HG03558 (cell line): ENCODE measurements around the gene SLC66A1.

ENCODE experiments used
- ATAC-seq: cut with Tn5 transposase; IDR thresholded peaks from one replicate; pipeline ENCODE4 v1.9.1; 2021; ENCODE audit warnings: moderate number of reproducible peaks; ENCODE audit not compliant: unreplicated experiment; ENCODE audit errors: extremely low read depth

Gene SLC66A1

DNA sequence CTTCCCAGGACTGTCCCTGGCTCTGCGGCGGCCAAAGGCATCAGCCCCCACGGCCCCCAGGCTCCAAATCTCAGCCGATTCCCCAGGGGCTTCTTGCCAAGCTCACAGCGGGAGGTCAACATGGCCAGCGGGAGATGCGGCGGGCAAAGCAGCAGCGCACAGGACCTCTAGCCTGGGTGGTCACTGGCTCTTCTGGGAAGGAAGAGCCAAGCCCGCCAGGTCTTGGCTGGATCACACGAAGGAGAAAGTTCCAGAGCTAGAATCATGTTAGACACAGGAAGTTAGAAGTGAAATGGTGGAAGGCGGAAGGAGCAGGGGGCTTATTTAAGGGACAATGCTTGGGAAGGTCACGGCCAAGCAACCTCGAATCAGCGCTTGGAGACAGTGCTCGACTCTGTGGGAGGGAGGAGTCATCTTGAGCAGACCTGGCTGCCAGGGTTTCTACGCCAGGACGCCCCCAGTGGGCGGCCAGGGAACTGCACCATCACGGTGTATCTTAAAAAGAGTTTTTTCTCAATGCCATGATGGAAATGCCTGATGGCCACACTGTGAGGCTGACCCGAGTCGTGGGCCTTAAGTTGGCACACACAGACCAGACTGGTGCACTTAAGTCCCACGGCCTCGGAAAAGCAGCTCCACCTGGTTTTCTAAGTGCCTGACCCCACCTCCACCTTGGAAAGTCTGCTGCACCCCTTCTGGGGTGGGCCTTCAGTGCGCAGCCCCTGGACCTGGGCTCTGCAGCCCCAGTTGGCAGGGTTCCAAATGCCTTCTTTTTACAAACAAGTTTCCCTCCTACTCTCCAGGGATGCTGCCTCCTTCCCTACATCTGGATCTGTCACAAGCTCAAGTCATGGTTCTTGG is 29.3 kb downstream of the SLC66A1 start:
- ATAC-seq, result no peak

DNA sequence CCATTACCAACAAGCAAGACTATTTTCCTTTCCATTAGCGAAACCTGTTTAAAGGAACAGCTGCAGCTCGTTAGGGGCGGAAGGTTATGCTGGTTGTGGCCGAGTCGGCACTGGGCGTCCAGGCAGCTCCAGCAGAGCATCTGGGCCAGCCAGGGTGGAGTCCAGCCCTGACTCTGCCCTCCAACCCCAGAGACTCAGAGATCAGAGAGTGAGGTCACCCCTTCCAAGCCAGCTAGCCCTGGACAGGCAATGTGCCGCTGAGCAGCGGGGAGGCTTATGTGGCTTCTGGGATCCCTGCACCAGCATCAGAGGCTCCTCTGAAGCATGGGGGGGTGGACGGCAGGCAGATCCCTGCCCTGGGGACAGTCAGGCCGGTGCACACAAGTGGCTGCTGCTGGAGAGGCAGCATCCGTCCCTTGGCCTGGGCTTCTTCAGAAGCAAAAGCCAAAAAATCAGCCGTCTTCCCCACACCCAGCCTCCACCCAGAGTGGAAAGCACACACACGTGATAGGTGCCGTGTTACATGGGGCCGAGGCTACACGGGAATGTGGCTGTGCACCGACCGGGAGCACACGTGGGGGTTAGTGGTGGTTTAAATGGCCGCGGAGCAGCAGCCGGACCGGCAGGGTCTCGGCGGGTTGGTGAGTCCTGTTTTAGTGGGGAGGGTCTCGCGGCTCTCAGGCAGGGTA is 30.1 kb downstream of the SLC66A1 start:
- no peak for ATAC-seq

- no peak for ATAC-seq
These were observed 30.9 kb downstream of the SLC66A1 start for GRCh38 chr1:19342894-19343616.

DNA sequence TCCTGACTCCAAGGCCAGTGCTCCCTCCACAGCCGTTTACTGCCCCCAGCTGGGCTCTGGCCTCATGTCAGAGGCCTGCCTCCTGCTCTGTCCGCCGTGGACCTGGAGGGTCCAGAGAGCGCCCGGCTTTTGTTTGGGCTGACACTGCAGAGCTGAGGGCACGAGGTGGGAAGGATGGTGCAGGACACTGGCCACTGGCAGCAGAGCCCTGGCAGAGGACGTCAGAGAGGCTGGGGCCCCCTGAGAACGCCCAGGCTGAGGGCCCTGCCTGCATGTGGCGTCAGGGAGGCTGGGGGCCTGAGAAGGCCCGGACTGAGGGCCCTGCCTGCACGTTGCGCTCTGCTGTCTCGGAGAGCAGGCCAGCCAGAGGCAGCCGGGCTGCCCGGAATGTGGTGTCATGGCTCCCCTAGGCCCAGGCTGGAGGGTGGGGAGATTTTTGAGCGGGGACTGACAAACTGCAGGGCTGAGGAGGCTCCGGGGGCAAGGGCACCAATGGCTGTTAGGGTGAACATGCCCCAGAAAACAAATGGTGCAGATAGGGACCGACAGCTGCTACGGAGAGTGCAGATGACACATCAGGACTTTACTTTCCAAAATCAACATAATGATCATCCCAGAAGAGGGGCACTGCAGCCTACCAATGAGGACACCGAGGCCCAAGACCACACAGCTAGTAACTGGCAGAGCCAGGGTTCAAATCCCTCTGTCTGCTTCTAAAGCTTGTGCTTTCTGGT is 31.7 kb downstream of the SLC66A1 start:
- ATAC-seq, result no peak

- ATAC-seq, result no peak
These were observed 32.3 kb downstream of the SLC66A1 start for GRCh38 chr1:19344372-19344810.

- ATAC-seq, result no peak
These were observed 32.7 kb downstream of the SLC66A1 start for GRCh38 chr1:19344831-19345230.

DNA sequence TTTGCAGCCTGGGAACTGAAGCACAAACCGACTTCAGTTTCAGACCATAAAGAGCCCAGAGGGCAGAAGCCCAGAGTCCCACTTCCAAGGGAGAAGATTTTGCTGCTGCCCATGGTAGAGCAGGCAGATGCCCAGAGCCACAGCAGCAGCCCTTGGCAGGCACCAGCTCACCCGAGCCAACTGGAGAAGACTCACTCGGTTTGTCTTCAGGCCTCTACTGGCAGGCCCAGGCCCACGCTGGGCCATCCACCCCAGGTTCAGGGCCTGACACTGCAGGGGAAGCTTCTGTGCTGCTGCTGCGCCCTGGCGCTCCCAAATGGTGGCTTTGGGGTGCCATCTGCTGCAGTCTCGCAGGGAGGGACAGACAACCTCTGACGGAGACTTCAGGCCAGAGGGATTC is 33.3 kb downstream of the SLC66A1 start:
- ATAC-seq, result no peak

GRCh38 chr1:19346026-19346425 is 33.9 kb downstream of the SLC66A1 start:
- no peak for ATAC-seq

- ATAC-seq, result no peak
These were observed 35.5 kb downstream of the SLC66A1 start for GRCh38 chr1:19347533-19348172.

DNA sequence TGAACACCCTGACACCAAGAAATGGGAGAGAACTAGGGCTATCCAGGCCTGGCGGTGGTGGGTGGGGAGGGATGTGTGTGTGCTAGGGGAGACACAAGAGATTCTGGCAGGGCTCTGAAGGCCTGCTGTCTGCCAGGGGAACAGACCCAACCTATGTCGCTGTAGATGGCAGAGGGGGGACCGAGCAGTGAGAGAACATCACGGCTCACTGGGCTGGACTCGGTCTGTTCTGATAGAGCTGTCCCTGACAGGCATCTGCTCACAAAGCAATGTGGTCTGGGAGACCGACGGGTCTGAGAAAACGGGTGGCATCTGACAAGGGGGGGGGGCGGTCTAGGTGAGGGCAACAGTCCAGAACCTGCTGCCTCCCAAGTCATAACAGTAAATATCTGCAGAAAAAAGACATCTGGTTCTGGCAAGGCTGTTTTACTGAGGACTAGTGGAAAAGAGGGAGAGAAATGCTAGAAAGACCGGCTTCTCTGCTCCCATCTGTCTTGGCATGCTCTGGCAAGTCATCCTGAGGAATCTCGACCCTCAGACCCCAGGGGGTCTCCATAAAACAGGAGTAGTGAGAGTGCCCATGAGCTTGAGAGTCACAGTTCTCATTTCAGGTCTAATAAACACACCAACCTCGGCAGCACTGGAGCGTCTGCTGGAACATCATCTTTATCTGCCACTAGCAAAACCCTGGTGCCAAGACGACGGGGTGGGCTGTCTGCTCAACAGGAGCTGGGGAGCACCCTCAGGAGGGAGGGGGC is 36.5 kb downstream of the SLC66A1 start:
- no peak for ATAC-seq

- ATAC-seq, result no peak
These were observed 37.9 kb downstream of the SLC66A1 start for GRCh38 chr1:19349999-19350398.

GRCh38 chr1:19350566-19350965 is 38.4 kb downstream of the SLC66A1 start:
- no peak for ATAC-seq

GRCh38 chr1:19351873-19352272 is 39.7 kb downstream of the SLC66A1 start:
- no peak for ATAC-seq

DNA sequence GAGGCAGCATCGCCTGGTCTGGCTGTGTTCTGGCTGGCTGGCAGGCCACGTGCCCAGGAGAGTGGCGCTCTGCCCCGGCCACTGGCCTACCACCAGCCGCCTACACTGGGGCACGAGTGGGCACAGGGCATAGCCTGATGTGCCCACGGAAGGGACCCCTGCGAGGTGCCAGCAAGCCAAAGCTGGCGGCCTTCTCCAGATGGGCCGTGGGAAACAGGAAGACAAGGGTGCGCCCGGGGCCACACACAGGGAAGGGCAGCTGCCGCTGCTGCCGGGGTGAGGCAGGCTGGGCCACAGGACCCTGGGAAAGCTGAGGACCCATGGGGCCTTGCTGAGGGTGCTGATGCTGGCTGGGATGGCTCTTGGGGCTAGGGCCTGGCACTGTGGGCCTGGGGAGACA is 40.7 kb downstream of the SLC66A1 start:
- ATAC-seq, result no peak

- ATAC-seq, result no peak
These were observed 41.5 kb downstream of the SLC66A1 start for GRCh38 chr1:19353596-19353995.

GRCh38 chr1:19354531-19354981 is 42.4 kb downstream of the SLC66A1 start:
- no peak for ATAC-seq

DNA sequence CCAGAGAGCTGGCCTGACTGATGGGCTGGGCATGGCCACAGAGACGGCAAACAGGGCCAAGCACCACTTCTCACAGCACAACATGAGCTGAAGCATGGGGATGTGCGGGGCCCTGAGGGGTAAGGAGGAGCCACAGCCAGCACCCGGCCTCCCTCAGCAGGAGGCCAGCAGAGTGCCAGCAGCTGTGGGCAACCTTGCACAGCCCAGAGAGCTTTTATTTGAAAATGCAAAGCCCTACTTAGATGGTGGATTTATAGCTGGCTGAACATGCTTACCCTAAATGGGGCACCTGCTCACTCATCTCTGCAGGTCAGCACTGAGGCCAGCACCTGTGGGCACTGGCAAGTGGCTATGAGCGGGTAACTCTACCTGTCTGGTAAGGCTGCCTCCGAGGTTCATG is 44.1 kb downstream of the SLC66A1 start:
- ATAC-seq, result no peak

DNA sequence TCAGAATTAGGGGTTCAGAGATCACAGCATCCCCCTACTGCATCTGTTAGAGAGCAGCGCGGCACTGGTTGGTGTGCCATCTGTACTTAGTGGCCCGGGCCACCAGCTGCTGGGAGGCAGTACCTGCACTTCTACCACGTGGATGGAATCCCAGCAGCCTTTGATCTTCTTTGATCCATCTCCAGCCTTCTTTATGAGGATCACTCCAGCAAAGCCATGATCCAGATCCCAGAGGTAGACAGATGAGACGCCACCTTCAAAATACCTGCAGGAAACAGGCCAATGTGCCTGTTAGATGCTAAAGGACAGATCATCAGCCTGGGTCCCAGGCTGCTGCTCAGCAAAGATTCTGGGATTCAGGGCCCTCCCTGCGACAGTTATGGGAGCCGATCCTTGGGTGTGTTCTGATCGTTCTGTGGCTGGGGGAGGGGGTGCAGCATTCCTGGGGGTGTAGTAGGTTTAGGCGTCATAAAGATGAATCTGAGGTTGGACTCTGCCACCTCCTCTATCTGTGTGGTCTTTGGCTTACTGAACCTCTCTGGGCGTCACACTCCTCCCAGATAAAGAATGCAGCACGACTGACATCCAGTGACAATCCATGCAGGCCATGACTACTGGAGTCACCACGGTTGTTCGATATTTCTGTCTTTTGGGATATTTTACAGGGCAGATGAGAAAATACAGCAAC is 45.3 kb downstream of the SLC66A1 start:
- no peak for ATAC-seq
